IPS-20b (cell line): Measurements from ENCODE around the gene OR5M8.

Source experiments
- H3K27ac ChIP-seq: one replicate; pipeline ENCODE4 v1.5.1; 2013; ENCODE audit warnings: low read length
- H3K27me3 ChIP-seq: 2 replicates; pipeline ENCODE4 v1.6.1; 2013; ENCODE audit warnings: mild to moderate bottlenecking, low read length, inconsistent platforms; ENCODE audit not compliant: insufficient read depth
- H3K36me3 ChIP-seq: 2 replicates; pipeline ENCODE4 v1.6.1; 2013; ENCODE audit warnings: low read depth, mild to moderate bottlenecking, inconsistent platforms, low read length, moderate library complexity; ENCODE audit not compliant: insufficient read depth
- H3K4me1 ChIP-seq: 2 replicates; pipeline ENCODE4 v1.6.1; 2013; ENCODE audit warnings: mild to moderate bottlenecking, control low read depth, inconsistent platforms, low read length, moderate library complexity; ENCODE audit not compliant: insufficient read depth
- H3K4me3 ChIP-seq: 2 replicates; pipeline ENCODE4 v1.5.1; 2013; ENCODE audit warnings: mild to moderate bottlenecking, low read length, inconsistent platforms
- H3K9ac ChIP-seq: 2 replicates; pipeline ENCODE4 v1.6.1; 2013; ENCODE audit warnings: low read depth, mild to moderate bottlenecking, inconsistent platforms, low read length, moderate library complexity
- H3K9me3 ChIP-seq: 2 replicates; pipeline ENCODE4 v1.6.1; 2013; ENCODE audit warnings: mild to moderate bottlenecking, low read depth, low read length, inconsistent platforms; ENCODE audit not compliant: insufficient read depth

The OR5M8 gene

DNA sequence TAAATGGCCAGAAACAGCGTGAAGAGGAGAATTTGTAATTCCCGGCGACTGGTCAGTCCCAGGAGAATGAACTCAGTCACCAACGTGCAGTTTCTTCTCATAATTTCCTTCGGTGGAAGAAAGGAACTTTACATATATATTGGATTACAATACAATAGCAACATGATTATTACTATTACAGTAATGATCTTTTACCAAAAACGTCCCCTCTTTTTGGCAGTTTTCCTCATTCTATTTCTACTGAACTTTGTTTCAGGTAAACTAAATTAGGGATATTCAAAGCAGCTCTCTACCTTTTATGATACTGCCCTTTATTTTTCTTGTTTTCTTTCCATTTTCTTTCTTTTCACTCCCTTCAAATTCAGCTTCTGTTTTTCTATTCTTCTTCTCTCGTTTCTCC is at the start of gene OR5M8:
TSS of gene OR5M8 (minus strand) at position 101 of the 400 bp plus-strand sequence. CDS start at position 101, 0 bp downstream.
- Histone ChIP-seq H3K4me1 (no peaks in the 10 kb centered on the region), H3K9ac (no peak within 1 kb of the TSS), H3K27ac (no peak within 1 kb of the TSS), H3K27me3 (no peaks in the 10 kb centered on the region), H3K4me3 (no peak within 1 kb of the TSS), H3K9me3 (no peaks in the 10 kb centered on the region), H3K36me3 (no peaks in the 10 kb centered on the region)

- no peaks in the 10 kb centered on the region for H3K27me3 ChIP-seq
- H3K4me1 ChIP-seq, result no peaks in the 10 kb centered on the region
- H3K9me3 ChIP-seq, result no peaks in the 10 kb centered on the region; the same call in 1 of the 2 replicates
- no peak overlapping the region for H3K4me3 ChIP-seq
- no peak overlapping the region for H3K9ac ChIP-seq
- H3K27ac ChIP-seq, result no peak overlapping the region
- no peaks in the 10 kb centered on the region for H3K36me3 ChIP-seq
These were observed 42.0 kb upstream of the OR5M8 start for GRCh38 chr11:56533054-56533740.

DNA sequence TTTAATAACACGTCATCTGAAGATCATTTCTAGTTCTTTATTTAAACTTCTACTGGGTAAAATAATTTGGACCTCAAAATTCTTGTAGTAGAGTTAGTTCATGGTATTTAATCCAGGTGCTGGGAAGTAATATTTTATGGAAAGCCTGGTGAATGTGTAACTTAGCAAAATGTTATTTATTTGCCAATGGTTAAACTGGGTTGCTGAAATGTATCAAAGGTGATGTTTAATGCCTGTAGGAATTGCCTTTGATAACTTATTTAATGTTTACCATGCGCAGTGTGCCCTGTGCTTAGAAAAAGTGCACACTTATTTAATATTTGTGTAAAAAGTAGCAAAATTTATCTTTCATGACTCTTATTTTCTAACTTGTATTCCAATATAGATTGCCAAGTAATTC is 40.7 kb upstream of the OR5M8 start:
- H3K27ac ChIP-seq, result no peak overlapping the region
- H3K36me3 ChIP-seq, result no peaks in the 10 kb centered on the region
- H3K4me1 ChIP-seq, result no peaks in the 10 kb centered on the region
- H3K9me3 ChIP-seq, result no peaks in the 10 kb centered on the region
- no peaks in the 10 kb centered on the region for H3K27me3 ChIP-seq
- no peak overlapping the region for H3K9ac ChIP-seq
- no peak overlapping the region for H3K4me3 ChIP-seq

DNA sequence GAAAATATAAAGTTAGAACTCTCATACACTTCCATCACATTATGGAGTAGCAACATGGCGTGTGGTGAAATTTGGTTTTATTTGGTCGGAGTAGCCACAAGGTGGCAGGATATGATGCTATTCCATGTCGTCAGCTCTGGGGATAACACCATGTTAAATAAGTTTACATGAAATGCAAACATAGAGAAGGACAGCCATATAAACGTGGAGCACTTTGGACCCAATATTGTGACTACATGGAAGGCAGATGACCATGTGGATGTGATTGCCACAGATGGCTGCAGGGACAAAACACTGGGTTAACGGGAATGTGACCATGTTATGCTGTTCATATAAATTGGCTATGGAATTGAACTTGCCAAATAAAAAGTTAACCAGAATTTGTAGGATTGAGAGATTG is 30.8 kb upstream of the OR5M8 start:
- Histone ChIP-seq H3K27me3 (no peaks in the 10 kb centered on the region), H3K4me1 (no peaks in the 10 kb centered on the region), H3K27ac (no peak overlapping the region), H3K4me3 (no peak overlapping the region), H3K36me3 (no peaks in the 10 kb centered on the region), H3K9me3 (no peaks in the 10 kb centered on the region), H3K9ac (no peak overlapping the region)

GRCh38 chr11:56513280-56513679 is 22.1 kb upstream of the OR5M8 start:
- H3K36me3 ChIP-seq, result no peaks in the 10 kb centered on the region
- H3K4me3 ChIP-seq, result no peak overlapping the region
- H3K9ac ChIP-seq, result no peak overlapping the region
- H3K4me1 ChIP-seq, result no peaks in the 10 kb centered on the region
- H3K27me3 ChIP-seq, result no peaks in the 10 kb centered on the region
- H3K9me3 ChIP-seq, result no peaks in the 10 kb centered on the region
- no peak overlapping the region for H3K27ac ChIP-seq

- H3K27me3 ChIP-seq, result no peaks in the 10 kb centered on the region
- H3K36me3 ChIP-seq, result no peaks in the 10 kb centered on the region
These were observed 18.3 kb upstream of the OR5M8 start for GRCh38 chr11:56509439-56509838.

GRCh38 chr11:56497010-56497409 is 5.8 kb upstream of the OR5M8 start:
- Histone ChIP-seq H3K27ac (no peak overlapping the region), H3K9me3 (no peaks in the 10 kb centered on the region; the same call in 1 of the 2 replicates), H3K4me3 (no peak overlapping the region), H3K36me3 (no peaks in the 10 kb centered on the region), H3K9ac (no peak overlapping the region), H3K4me1 (no peaks in the 10 kb centered on the region), H3K27me3 (no peaks in the 10 kb centered on the region)

More at GRCh38 chr11:56509439-56509838, 18.3 kb upstream of the OR5M8 start:
- Histone ChIP-seq H3K9ac (no peak overlapping the region), H3K4me1 (no peaks in the 10 kb centered on the region), H3K9me3 (no peaks in the 10 kb centered on the region), H3K27ac (no peak overlapping the region), H3K4me3 (no peak overlapping the region)

DNA sequence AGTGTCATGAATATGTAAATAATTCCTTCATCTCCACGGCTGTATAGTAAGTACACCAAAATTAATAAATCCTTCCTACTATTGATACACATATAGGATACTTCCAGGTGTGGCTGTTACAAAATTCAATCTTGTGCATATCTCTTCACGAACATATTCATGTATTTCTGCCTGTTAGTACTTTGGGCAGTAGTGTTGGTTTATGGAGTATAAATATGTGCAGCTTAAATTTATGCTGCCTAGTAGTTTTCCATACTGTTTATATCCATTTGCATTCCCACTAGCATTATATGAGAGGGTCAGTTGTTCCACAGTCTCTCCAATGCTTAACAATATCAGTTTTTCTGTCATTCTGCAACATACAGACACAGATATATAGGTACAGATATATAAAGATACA is 3.9 kb upstream of the OR5M8 start:
- Histone ChIP-seq H3K36me3 (no peaks in the 10 kb centered on the region), H3K4me3 (no peak overlapping the region), H3K4me1 (no peaks in the 10 kb centered on the region), H3K9me3 (no peaks in the 10 kb centered on the region; the same call in 1 of the 2 replicates), H3K27me3 (no peaks in the 10 kb centered on the region), H3K27ac (no peak overlapping the region), H3K9ac (no peak overlapping the region)

DNA sequence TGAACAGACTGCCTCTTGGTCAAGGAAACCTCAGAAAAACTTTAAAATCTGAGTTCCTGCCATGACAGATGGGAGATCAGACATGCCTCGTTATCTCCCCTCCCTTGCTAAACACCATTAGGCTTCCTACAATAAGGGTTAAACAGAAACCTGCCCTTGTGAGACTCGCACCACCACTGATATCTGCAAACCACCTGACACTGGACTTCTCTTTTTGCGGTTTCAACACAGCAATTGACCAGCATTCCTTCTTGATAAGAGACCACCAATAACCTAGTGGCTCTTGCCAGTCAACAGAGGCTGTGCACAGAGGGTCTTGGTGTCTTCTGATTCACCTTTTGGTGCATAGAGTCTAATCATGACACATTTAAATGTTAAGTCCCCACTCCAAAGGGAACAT is 4.4 kb downstream of the OR5M8 start:
- no peak overlapping the region for H3K27ac ChIP-seq
- no peaks in the 10 kb centered on the region for H3K36me3 ChIP-seq
- no peak overlapping the region for H3K4me3 ChIP-seq
- no peak overlapping the region for H3K9ac ChIP-seq
- no peaks in the 10 kb centered on the region for H3K27me3 ChIP-seq
- H3K9me3 ChIP-seq, result no peaks in the 10 kb centered on the region
- no peaks in the 10 kb centered on the region for H3K4me1 ChIP-seq

GRCh38 chr11:56474729-56475235 is 16.4 kb downstream of the OR5M8 start:
- Histone ChIP-seq H3K4me1 (no peaks in the 10 kb centered on the region), H3K4me3 (no peak overlapping the region), H3K36me3 (no peaks in the 10 kb centered on the region), H3K9ac (no peak overlapping the region), H3K27me3 (no peaks in the 10 kb centered on the region), H3K9me3 (no peaks in the 10 kb centered on the region), H3K27ac (no peak overlapping the region)

DNA sequence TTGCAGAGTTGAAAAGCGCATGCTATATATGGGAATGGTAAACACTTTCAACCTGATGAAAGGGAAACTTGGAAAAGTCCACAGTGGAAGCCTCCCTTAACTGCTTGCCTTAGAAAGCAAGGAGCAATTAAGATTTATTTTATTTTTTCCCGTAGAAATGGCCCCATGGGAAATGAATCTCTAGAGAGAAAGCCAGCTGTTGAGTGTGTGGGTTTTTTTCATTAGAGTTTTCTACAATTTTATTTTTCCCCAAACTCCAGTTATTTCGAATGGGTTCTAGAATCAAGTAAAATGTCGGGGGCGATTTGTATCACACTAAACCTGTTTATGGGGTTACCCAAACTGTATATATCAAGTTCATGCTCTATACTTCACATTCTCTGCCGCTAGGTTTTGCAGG is 17.9 kb downstream of the OR5M8 start, which contains the start of gene OR5M3:
TSS of gene OR5M3 (minus strand) at position 101 of the 400 bp plus-strand sequence. CDS start 2,855 bp downstream, outside the sequence.
- Histone ChIP-seq H3K9me3 (no peaks in the 10 kb centered on the region), H3K27ac (no peak within 1 kb of the TSS), H3K9ac (no peak within 1 kb of the TSS), H3K4me3 (no peak within 1 kb of the TSS), H3K4me1 (no peaks in the 10 kb centered on the region), H3K36me3 (no peaks in the 10 kb centered on the region), H3K27me3 (no peaks in the 10 kb centered on the region)

DNA sequence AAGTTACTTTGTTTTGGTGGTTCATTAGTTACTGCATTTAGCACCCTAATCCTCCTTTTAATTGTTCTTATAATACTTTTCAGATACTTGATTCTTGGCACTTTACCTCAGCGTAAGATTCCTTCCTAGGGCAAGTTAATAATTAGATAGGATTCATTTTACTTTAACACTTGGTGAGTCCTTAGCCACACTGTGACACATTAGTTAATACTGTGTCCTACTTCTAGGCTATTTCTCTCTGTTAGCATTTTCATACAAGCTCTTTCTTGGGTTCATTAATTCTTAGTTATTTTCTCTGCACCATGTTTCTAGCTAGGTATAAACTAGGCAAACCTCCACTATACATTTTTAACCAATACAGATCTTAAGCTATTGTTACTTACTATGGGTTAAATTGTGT is 34.1 kb downstream of the OR5M8 start:
- Histone ChIP-seq H3K4me3 (no peak overlapping the region), H3K27ac (no peak overlapping the region), H3K4me1 (peaks cover 5% of the 10 kb centered on the region; the same call in 1 of the 2 replicates), H3K27me3 (no peaks in the 10 kb centered on the region), H3K9me3 (no peaks in the 10 kb centered on the region), H3K36me3 (no peaks in the 10 kb centered on the region), H3K9ac (no peak overlapping the region)
